Parietal lobe (tissue), 1 donor: ENCODE measurements around the gene EN2. TPM values are rescaled to one million over a fixed set of nuclear protein-coding genes. Genes with fewer than 3 reads are reported as not detected.

Source experiments
- total RNA-seq: library from RNA; depleted of rRNA; stranded (reverse); fragments of >200 nt; gene quantifications from one replicate; pipeline ENCODE4 v1.2.3, GENCODE V29; 2014

EN2 gene
- total RNA-seq = not detected

DNA sequence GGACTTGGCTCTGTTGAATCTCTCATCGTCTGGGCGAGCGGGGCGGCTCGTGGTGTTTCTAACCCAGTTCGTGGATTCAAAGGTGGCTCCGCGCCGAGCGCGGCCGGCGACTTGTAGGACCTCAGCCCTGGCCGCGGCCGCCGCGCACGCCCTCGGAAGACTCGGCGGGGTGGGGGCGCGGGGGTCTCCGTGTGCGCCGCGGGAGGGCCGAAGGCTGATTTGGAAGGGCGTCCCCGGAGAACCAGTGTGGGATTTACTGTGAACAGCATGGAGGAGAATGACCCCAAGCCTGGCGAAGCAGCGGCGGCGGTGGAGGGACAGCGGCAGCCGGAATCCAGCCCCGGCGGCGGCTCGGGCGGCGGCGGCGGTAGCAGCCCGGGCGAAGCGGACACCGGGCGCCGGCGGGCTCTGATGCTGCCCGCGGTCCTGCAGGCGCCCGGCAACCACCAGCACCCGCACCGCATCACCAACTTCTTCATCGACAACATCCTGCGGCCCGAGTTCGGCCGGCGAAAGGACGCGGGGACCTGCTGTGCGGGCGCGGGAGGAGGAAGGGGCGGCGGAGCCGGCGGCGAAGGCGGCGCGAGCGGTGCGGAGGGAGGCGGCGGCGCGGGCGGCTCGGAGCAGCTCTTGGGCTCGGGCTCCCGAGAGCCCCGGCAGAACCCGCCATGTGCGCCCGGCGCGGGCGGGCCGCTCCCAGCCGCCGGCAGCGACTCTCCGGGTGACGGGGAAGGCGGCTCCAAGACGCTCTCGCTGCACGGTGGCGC lies at the start of gene EN2:
TSS of gene EN2 (plus strand) at position 19 of the 767 bp plus-strand sequence. CDS start at position 268, 249 bp downstream.

Other genes with a start within 250 kb of the EN2 start
- gene INSIG1, start 160.3 kb upstream of the EN2 start, total RNA-seq = 106 TPM
- gene CNPY1, start 88.4 kb downstream of the EN2 start, total RNA-seq = not detected
- gene RBM33, start 186.5 kb downstream of the EN2 start, total RNA-seq = 93.9 TPM